IPS DF 19.7 (cell line): Measurements from ENCODE around the gene PNPLA2.

ENCODE experiments used
- DNase-seq: peaks from one replicate; pipeline ENCODE4 v3.0.0-alpha.2; 2013; ENCODE audit warnings: low read depth, low spot score

Gene PNPLA2

GRCh38 chr11:858762-859339 lies 40.1 kb downstream of the PNPLA2 start:
- DNase-seq: no peak

GRCh38 chr11:859394-860131 lies 40.8 kb downstream of the PNPLA2 start:
- DNase-seq: no peak

- DNase-seq: no peak
Observed at GRCh38 chr11:860234-861104, 41.8 kb downstream of the PNPLA2 start.

- no peak for DNase-seq
Observed at GRCh38 chr11:861105-861479, 42.4 kb downstream of the PNPLA2 start.

GRCh38 chr11:862081-862661 lies 43.5 kb downstream of the PNPLA2 start:
- DNase-seq: no peak

- DNase-seq: no peak
Observed at GRCh38 chr11:862696-863022, 43.9 kb downstream of the PNPLA2 start.

- no peak for DNase-seq
Observed at GRCh38 chr11:863023-863909, 44.6 kb downstream of the PNPLA2 start.

- no peak for DNase-seq
Observed at GRCh38 chr11:863910-864827, 45.5 kb downstream of the PNPLA2 start.

- DNase-seq: no peak
Observed at GRCh38 chr11:864898-865297, 46.2 kb downstream of the PNPLA2 start.

GRCh38 chr11:865462-866430 lies 47.0 kb downstream of the PNPLA2 start:
- no peak for DNase-seq

GRCh38 chr11:866481-866880 lies 47.8 kb downstream of the PNPLA2 start:
- DNase-seq: no peak

GRCh38 chr11:867856-868358 lies 49.2 kb downstream of the PNPLA2 start:
- no peak for DNase-seq

GRCh38 chr11:868394-868793 lies 49.7 kb downstream of the PNPLA2 start:
- no peak for DNase-seq

GRCh38 chr11:868802-869201 lies 50.1 kb downstream of the PNPLA2 start:
- no peak for DNase-seq

- no peak for DNase-seq
Observed at GRCh38 chr11:869399-870126, 50.8 kb downstream of the PNPLA2 start.

- DNase-seq: no peak
Observed at GRCh38 chr11:870127-870413, 51.4 kb downstream of the PNPLA2 start.

GRCh38 chr11:870418-870817 lies 51.7 kb downstream of the PNPLA2 start:
- no peak for DNase-seq

- no peak for DNase-seq
Observed at GRCh38 chr11:871472-871871, 52.8 kb downstream of the PNPLA2 start.
